Stimulated activated CD4-positive, alpha-beta T cell treated with anti-CD3 and anti-CD28 coated beads, Interleukin-2, amount 100 ng/mL, for 24 hours (primary cell): Measurements from ENCODE around the gene SPECC1L.
"Not testable (repeated sequence)": the region's sequence is repeated elsewhere in the genome, so short reads cannot be mapped to it uniquely, and the experiment has no call there.

Experiments
- DNase-seq, 2 donors: peaks; one replicate each; pipeline ENCODE4 v3.0.0-alpha.2; 2020

SPECC1L gene, protein sequence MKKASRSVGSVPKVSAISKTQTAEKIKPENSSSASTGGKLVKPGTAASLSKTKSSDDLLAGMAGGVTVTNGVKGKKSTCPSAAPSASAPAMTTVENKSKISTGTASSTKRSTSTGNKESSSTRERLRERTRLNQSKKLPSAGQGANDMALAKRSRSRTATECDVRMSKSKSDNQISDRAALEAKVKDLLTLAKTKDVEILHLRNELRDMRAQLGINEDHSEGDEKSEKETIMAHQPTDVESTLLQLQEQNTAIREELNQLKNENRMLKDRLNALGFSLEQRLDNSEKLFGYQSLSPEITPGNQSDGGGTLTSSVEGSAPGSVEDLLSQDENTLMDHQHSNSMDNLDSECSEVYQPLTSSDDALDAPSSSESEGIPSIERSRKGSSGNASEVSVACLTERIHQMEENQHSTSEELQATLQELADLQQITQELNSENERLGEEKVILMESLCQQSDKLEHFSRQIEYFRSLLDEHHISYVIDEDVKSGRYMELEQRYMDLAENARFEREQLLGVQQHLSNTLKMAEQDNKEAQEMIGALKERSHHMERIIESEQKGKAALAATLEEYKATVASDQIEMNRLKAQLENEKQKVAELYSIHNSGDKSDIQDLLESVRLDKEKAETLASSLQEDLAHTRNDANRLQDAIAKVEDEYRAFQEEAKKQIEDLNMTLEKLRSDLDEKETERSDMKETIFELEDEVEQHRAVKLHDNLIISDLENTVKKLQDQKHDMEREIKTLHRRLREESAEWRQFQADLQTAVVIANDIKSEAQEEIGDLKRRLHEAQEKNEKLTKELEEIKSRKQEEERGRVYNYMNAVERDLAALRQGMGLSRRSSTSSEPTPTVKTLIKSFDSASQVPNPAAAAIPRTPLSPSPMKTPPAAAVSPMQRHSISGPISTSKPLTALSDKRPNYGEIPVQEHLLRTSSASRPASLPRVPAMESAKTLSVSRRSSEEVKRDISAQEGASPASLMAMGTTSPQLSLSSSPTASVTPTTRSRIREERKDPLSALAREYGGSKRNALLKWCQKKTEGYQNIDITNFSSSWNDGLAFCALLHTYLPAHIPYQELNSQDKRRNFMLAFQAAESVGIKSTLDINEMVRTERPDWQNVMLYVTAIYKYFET

DNA sequence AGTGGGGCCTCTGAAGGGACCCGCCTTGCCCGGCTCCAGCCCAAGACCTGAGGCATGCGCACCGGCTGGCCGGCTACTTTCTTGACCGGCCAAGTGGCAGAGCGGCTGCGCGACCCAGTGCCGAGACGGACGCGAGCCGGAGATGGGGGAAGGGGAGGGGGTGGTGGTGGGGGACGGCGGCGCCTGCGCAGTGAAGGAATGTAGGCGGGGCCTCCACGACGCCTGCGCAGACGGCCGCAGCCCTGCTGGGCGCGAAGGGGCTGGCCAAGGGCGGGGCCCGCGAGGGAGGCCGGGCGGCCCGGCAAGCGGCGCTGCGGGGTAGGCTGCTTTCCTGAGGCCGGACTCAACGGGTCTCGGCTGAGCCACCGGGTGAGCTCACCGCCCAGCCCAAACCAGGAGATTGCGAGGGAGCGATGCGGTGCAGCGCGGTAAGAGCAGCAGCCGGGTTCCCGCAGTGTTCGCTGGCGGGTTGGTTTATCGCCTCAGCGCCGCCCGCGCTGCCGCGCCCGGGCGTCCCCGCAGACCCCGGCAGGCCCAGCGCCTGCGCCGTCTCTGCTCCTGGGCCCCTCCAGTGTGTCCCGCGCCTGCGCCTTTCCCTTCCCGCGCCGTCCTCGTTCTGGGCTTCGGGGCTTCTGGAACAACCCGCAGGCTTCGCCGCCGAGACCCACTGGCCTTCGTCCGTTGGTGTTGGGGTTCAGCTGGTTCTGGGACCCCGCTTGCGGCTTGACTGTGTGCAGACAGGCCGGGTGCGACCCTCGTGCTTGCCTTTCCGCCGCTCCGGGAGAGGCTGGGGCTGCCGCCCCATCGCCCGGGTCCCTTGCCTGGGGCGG is at the start of gene SPECC1L:
Gene SPECC1L, plus strand, starts transcription at position 276 of the 830 bp plus-strand sequence. CDS start 31,401 bp downstream, outside the sequence.
- DNase-seq: peak; percentile 91

DNA sequence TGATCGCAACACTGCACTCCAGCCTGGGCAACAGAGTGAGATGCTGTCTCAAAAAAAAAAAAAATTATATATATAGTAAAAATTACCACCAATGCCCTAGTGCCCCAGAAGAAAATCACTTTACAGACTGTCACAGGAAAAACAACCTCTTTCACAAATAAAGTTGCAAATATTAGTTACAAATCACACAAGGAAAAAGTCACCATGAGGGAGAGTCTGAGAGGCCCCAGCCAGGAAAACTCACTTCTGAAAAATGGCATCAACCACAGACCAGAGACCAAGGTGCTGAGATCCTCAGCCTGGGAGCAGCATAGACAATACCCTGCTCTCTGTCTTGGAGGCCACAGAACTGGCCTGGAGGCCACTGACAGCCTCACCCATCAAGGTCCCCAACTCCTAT is 46.2 kb upstream of the SPECC1L start:
- DNase-seq: no peak

DNA sequence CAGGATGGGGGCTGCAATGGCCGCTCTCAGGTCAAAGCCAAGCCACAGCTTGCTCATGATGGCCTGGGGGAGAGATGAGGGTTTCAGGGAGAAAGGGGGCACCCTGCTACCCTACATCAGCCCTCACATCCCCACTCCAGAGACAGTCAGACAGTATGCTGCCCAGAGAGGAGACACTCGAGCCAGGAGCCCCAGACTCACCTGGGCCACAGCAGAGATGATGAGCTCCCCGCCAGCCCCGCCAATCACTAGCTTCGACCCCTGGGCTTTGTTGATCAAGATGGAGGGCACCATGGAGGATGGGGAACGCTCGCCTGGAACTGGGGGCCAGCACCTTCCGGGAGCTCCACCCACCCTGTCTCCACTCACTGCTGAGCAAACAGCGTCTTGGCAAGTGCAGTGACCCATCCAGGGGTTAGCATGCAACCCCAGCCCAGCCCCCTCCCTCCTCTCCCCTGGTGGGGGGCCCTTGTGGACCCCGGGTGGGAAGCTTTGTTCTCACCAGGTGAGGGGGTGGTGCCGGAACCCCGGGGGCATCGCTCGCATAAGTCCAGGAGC is 45.5 kb upstream of the SPECC1L start:
- no peak for DNase-seq

DNA sequence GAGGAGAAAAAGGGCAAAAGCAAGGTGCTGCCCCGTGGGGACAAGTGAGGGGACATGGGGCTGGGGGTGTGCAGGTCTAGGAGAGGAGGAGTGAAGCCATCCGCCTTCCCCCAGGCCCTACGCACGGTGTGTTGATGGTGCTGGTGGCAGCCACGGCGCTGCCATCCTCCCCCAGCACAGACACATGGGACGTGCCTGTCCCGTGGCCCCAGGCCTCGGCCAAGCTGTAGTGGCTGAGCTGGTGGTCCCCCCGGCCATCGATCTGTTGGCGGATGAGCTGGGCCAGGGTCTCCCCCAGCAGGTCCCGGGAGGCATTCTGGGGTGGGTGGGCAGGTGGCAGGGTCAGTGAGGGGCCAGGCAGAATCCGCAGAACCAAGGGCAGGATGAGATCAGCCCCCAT is 44.7 kb upstream of the SPECC1L start:
- DNase-seq: no peak

DNA sequence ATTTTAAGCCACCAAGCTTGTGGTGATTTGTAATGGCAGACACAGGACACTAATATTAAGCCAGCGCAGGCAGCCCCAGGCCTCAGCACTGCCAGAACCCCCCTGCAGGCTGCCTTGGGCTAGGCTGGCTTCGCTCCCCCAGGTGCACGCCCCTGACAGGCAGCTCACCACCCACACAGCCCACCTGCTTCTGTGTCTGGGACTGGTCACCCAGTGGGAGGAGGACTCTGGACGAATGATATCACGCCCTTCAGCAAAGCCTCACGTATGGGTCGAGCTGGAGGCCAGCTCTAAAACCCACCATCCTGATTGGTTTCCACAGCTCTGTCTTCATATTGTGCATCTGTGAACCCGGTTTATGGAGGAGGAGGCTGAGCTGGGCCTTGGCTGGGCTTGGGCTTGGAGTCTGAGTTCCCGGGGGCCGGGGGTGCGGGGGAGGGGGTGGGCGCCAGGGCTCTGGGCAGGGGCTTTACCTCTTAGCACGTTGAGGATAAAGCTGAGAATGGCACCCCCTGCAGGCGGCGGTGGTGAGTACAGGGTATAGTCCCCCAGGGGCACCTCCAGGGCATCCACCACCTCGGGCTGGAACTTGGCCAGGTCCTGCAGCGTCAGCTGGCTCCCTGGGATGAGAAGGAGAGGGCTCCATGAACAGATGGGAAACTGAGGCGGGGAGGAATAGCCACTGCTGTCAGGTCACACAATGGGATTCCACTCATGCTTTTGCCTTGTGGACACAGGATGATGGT is 39.5 kb upstream of the SPECC1L start:
- DNase-seq: peak; percentile 76 to 78

DNA sequence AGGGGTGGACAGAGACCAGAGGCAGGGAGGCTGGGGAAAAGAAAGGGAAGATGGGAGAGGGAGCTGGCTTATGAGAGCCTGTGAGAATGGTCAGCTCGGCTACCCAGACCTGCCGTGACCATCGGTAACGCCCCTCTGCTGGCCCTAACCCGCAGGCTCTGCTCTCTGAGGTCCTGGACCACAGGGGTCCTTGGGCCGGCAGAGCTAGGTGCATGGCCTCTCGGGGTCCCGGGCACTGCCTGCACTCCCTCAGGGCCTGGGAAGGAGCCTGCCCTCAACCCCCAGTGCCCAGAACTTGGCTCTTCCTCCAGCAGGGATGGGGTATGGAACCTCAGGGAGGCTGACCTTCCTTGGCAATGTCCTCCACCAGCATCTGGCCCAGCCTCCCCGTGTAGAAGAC is 38.9 kb upstream of the SPECC1L start:
- no peak for DNase-seq

DNA sequence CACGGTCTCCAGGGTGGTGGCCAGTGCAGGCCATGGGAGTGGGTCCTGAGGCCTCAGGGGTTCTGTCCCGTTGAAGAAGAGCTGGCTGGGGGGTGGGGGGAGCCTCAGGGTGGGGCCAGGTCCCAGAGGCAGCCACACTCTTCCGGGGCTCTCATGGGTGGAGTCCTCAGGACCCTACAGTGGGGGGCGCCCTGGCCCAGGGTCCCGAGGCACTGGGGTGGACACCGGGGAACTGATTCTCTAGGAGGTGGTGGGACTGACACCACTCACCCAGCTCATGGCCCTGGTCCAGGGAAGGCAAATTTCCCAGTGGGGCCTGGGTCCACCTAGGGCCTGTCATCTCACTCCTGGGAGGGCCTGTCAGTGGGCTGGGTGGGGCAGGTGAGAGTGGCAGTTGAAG is 38.5 kb upstream of the SPECC1L start:
- DNase-seq: no peak

DNA sequence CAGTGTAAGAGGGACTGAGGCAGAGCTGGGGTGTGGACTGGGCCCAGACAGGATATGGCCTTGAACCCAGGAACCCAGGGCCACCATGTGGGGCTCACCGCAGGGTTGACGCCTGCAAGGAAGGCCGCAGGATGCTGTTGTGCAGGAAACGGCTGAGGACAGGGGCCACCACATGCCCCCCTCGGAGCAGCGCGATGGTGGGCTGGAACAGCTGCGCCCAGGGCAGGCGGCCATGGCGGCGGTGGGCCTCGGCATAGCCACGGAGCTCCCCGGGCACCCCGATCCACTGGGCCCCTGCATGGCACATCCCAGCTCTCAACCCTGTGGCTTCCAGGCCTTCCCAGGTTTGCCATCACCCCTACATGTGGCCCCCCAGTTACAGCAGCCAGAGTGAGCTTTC is 37.9 kb upstream of the SPECC1L start:
- no peak for DNase-seq

DNA sequence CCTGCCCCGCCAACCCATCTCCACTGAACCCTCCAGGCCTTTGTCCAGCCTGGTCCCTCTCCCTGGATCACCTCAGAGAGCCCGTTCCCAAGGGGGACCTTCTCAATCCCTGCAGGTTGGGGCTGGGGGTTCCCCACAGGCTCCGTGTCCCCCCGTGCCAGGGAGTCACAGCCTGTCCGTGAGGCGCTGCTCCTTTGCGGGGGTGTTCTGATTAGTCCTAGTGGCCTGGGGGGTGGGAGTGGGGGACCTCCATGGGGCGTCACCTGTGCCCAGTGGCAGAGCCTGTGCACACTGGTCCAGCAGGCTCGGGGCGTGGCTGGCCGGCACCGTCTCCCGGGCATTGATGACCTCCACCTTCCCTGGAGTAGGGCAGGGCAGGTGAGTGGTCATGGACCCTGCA is 37.4 kb upstream of the SPECC1L start:
- DNase-seq: no peak

DNA sequence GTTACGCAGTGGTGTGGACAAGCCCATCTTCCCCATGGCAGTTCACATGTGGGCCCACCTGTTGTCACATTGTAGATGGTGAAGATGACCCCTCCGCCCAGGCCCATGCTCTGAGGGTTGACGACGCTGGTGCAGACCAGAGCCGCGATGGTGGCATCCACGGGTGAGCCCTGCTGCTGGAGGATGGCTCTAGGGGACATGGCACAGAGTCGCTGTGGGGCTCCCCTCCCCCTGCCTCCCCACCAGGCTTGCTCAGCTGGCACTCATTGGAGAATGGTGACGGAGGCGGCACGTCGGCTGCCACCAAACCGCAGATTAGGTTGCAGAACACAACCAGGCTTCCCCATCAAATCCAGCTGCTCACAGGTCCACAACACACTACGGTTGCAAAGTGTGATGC is 36.8 kb upstream of the SPECC1L start:
- no peak for DNase-seq

DNA sequence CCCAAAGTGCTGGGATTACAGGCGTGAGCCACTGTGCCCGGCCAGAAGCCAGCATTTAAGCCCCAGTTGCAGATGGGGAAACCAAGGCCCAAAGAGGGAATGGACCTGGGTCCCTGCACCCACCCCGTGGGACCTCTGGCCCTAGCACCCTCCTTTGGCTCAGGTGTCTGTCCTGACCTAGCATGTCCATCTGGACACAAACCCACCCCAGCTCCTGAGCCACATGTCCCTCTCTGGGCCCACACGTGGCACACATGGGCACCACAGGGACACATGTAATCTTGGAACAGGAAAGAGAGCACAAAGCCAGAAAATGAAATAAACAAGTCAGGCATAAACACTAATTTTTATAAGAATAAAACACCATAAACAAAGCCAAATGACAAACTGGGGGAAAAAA is 35.3 kb upstream of the SPECC1L start:
- DNase-seq: no peak

DNA sequence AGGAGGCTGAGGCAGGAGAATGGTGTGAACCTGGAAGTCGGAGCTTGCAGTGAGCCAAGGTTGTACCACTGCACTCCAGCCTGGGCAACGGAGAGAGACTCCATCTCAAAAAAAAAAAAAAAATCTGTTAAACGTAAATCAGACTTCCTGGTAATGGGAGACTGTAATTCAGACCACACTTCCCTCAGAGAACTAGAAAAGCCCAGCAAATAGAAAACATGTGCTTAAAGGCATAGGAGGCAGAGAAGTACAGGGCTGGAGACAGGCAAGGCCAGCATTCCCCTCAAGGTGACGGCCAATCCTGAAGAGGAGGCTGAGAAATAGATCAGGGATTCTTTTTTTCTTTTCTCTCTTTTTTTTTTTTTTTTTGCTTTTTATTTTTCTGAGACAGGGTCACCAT is 34.0 kb upstream of the SPECC1L start:
- DNase-seq: no peak

DNA sequence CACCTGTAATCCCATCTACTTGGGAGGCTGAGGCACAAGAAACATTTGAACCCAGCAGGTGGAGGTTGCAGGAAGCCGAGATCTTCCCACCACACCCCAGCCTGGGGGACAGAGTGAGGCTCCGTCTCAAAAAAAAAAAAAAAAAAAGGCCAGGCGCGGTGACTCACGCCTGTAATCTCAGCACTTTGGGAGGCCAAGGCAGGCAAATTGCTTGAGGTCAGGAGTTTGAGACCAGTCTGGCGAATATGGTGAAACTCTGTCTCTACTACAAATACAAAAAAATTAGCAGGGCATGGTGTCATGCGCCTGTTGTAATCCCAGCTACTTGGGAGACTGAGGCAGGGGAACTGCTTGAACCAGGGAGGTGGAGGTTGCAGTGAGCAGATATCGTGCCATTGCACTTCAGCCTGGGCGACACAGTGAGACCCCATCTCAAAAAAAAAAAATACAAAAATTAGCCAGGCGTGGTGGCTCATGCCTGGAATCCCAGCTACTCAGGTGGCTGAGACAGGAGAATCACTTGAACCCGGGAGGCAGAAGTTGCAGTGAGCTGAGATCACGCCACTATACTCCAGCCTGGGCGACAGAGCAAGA is 32.4 kb upstream of the SPECC1L start:
- DNase-seq: not testable (repeated sequence)

DNA sequence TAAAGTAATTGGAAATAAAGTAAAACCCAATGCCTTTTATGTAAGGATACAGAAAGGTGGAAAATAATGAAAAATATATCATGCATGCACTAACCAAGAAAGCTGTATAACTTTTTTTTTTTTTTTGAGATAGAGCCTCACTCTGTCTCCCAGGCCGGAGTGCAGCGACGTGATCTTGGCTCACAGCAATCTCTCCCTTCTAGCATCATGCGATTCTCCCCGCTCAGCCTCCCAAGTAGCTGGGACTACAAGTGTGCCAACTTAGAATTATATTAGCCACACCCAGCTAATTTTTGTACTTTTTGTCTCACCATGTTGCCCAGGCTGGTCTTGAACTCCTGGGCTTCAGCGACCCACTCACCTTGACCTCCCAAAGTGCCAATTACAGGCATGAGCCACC is 30.2 kb upstream of the SPECC1L start:
- DNase-seq: no peak

DNA sequence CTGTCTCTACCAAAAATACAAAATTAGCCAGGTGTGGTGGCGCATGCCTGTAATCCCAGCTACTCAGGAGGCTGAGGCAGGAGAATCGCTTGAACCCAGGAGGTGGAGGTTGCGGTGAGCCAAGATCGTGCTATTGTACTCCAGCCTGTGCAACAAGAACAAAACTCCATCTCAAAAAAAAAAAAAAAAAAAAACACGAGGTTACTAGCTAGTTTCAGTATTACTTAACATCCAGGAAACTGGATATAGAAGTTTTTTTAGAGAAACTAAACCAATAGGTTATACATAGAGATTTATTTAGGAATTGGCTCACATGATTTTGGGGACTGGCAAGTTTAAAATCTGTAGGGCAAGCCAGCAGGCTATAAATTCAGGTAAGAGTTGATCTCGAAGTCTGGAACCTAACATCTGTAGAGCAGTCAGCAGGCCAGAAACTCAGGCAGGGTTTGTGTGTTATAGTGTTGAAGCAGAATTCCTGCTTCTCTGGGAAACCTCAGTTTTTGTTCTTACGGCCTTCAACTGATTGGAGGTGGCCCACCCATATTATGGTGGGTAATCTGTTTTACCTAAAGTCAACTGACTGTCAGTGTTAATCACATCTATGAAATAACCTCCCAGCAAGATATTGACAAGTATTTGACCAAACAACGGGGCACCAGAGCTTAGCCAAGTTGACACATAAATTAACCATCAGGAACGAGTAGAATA is 29.5 kb upstream of the SPECC1L start:
- not testable (repeated sequence) for DNase-seq

DNA sequence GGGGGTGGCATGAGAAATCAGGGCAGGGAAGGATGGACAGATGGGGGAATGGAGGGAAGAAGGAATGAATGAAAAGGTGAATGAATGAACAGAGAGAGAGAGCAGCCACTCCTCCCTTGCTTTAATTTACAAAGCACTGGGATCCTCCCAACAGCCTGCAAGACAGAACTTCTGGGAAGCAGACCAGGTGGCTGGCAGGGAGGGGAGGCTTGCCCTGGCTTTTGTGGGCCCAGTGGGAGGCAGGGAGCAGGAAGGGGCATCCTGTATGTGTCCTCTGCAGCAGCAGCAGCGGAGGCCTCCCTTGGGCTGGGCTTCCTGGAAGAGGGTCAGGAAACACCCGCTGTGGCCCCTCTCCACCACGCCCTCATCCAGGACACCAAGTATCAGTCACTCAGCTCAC is 27.2 kb upstream of the SPECC1L start:
- not testable (repeated sequence) for DNase-seq

DNA sequence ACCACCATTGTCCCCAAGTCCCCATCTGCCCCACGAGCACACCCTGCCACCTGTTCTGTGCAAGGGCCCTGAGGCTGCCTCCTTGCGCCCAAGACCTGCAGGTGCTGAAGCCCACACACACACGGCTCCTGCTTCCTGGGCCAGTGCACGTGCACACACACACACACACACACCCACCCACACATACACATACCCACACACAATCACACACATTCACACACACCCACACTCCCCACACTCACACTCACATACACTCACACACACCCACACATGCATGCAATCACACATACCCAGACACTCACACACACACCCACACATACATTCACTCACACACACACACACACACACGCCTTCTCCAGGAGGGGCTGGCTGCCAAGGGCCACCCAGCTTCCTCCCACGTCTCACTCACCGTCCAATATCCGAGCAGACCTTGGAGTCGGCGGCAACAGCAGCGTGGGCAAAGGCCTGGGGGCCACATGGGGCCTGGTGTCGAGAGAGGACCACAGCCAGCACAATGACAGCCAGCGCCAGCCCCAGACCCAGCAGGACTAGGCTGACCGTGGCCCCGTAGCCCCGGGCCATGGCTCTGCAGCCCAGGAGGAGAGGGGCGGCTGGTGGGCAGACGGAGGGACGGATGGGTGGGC is 26.4 kb upstream of the SPECC1L start:
- DNase-seq: no peak

DNA sequence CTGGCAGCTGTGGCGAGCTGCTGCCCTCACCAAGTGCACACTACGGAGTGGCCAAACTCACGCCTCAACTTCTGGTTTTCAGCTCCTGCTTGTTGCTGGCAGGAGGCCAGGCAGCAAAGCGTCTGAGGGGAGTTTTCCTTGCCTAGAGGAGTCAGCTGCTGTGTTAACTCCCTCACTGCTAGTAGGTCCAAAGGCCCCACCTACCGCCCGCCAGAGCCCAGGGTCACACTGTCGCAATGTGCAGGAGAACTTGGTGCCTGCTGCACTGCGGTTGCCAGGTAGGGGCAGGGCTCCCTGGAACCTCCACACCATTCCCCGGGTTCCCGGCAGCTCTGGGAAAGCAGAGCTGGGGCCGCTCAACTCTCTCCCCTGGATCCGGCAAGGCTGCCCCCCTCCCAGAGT is 25.6 kb upstream of the SPECC1L start, which contains the start of gene GGT5:
Gene GGT5, minus strand, starts transcription at position 53 of the 402 bp plus-strand sequence. CDS start 357 bp downstream, outside the sequence.
- not testable (repeated sequence) for DNase-seq
